IMR-90 (cell line): ENCODE measurements around the gene GIMAP1.

Source experiments
- CEBPB ChIP-seq: IDR thresholded peaks from 2 replicates; pipeline ENCODE4 v1.6.1; 2012; ENCODE audit warnings: low read depth, low read length, improper control_type of control experiment
- CTCF ChIP-seq: conservative IDR thresholded peaks from 2 replicates; pipeline ENCODE4 v1.5.1; 2012; ENCODE audit warnings: mild to moderate bottlenecking, low read depth, low read length, improper control_type of control experiment
- ELK1 ChIP-seq: fragments of 150-350 bp; IDR thresholded peaks from 2 replicates; pipeline ENCODE4 v1.6.1; 2016; ENCODE audit warnings: low read depth, mild to moderate bottlenecking, low read length, moderate library complexity, borderline replicate concordance
- MAFK ChIP-seq: IDR thresholded peaks from 2 replicates; pipeline ENCODE4 v1.6.1; 2012; ENCODE audit warnings: low read depth, low read length, improper control_type of control experiment
- NFE2L2 ChIP-seq: fragments of 150-350 bp; IDR thresholded peaks from 2 replicates; pipeline ENCODE4 v1.6.1; 2016; ENCODE audit warnings: low read depth, mild to moderate bottlenecking, low read length
- POLR2A ChIP-seq: IDR thresholded peaks from 2 replicates; pipeline ENCODE4 v1.6.1; 2012; ENCODE audit warnings: mild to moderate bottlenecking, low read depth, low read length
- RFX5 ChIP-seq: IDR thresholded peaks from 2 replicates; pipeline ENCODE4 v1.8.0; 2012; ENCODE audit warnings: low read depth, mild to moderate bottlenecking, low read length, moderate library complexity

GRCh38 chr7:150688630-150689029 lies 27.8 kb upstream of the GIMAP1 start:
- TF ChIP-seq CTCF, result no peak
- no peak for TF ChIP-seq RFX5
- no peak for TF ChIP-seq ELK1
- TF ChIP-seq POLR2A, result no peak
- TF ChIP-seq NFE2L2, result no peak
- no peak for TF ChIP-seq MAFK
- TF ChIP-seq CEBPB, result no peak
